Epithelial cell of proximal tubule (primary cell): Measurements from ENCODE around the gene TXNRD1. TPM values are rescaled to one million over a fixed set of nuclear protein-coding genes. Genes with fewer than 3 reads are reported as not detected.

Experiments used
- DNase-seq: peaks from one replicate; pipeline ENCODE4 v3.0.0-alpha.2; 2011; ENCODE audit warnings: low read depth
- H3K4me3 ChIP-seq: 2 replicates; pipeline ENCODE4 v1.5.1; 2011; ENCODE audit warnings: low read depth, mild to moderate bottlenecking, low read length
- total RNA-seq: library from RNA; depleted of rRNA; stranded (reverse); fragments of >200 nt; gene quantifications from 2 replicates; pipeline ENCODE4 v1.2.3, GENCODE V29; 2015
- TF ChIP-seq, protein P1 (sequence below): conservative IDR thresholded peaks from 2 replicates; pipeline ENCODE4 v1.5.1; 2012; ENCODE audit warnings: low read depth, mild to moderate bottlenecking, low read length

The TXNRD1 gene
- total RNA-seq, 1 donor from 2014 or later: 268 TPM

GRCh38 chr12:104310751-104311633, 95.4 kb downstream of the TXNRD1 start:
- TF ChIP-seq, protein P1, sequence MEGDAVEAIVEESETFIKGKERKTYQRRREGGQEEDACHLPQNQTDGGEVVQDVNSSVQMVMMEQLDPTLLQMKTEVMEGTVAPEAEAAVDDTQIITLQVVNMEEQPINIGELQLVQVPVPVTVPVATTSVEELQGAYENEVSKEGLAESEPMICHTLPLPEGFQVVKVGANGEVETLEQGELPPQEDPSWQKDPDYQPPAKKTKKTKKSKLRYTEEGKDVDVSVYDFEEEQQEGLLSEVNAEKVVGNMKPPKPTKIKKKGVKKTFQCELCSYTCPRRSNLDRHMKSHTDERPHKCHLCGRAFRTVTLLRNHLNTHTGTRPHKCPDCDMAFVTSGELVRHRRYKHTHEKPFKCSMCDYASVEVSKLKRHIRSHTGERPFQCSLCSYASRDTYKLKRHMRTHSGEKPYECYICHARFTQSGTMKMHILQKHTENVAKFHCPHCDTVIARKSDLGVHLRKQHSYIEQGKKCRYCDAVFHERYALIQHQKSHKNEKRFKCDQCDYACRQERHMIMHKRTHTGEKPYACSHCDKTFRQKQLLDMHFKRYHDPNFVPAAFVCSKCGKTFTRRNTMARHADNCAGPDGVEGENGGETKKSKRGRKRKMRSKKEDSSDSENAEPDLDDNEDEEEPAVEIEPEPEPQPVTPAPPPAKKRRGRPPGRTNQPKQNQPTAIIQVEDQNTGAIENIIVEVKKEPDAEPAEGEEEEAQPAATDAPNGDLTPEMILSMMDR: no peak
- DNase-seq: no peak
- H3K4me3 ChIP-seq: no peak overlapping the region

- DNase-seq: no peak
- no peak overlapping the region for H3K4me3 ChIP-seq
- TF ChIP-seq, protein P1: no peak
Observed at GRCh38 chr12:104312202-104312601, 96.6 kb downstream of the TXNRD1 start.

- no peak for DNase-seq
- TF ChIP-seq, protein P1: no peak
- no peak overlapping the region for H3K4me3 ChIP-seq
Observed at GRCh38 chr12:104312654-104313053, 97.1 kb downstream of the TXNRD1 start.

GRCh38 chr12:104313568-104314241, 98.1 kb downstream of the TXNRD1 start:
- DNase-seq: no peak
- no peak overlapping the region for H3K4me3 ChIP-seq

DNA sequence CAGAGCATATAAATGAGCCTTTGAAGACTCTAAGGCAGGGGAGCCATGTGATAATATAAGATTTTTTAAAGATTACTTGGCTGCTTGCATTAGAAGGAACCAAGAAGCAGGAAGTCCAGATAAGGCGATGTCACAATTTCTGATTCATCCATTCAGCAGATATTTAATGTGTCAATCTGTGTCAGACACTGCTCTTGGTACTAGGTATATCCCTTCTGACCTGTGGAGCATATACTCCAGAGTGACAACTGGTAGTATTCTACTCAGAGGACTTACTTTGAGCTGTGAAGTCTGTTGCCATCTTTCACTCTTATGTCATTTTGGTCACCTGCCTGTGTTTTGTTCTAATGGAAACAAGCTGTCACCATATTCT, 98.6 kb downstream of the TXNRD1 start:
- TF ChIP-seq, protein P1: no peak
- H3K4me3 ChIP-seq: no peak overlapping the region
- DNase-seq: no peak

More at GRCh38 chr12:104313568-104314241, 98.1 kb downstream of the TXNRD1 start:
- TF ChIP-seq, protein P1: no peak

DNA sequence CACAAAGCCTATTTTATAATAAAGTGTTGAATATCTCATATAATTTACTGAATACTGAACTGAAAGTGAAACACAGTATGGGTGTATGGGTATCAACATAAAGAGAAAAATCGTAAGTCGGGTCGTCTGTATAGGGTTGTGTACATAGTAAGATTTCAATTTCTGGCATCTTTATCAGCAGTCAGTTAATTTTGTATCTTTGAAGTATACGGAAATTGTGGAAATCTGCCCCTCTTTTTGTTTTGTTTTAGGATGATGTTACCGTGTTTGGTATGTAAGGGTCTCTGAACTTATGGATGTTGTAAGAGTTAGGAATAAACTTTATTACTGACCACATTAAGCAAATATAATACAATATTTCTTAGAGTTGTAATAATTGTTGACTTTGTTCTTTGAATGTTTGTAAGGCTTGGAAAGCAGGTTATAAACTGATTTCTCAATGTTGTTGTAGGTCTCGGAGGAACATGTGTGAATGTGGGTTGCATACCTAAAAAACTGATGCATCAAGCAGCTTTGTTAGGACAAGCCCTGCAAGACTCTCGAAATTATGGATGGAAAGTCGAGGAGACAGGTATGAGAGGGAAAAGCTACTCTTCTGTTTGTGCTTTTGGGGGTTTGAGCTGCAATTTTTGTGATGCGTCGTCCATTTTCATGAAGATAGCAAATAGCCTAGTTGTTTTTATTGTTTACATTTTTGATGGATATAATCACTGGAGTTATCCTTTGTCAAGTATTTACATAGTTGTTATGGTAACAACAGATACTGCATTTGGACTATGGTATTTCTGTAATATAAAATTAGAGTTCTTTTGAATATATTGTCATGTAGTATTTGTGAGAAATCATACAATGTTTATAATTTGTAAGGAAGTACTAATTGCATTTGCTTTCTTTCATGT, 100.0 kb downstream of the TXNRD1 start:
- no peak overlapping the region for H3K4me3 ChIP-seq
- TF ChIP-seq, protein P1: no peak
- no peak for DNase-seq
